ENCODE measurements around the gene PVRIG. TPM values are rescaled to one million over a fixed set of nuclear protein-coding genes. Genes with fewer than 3 reads are reported as not detected.
"Not testable (repeated sequence)": the region's sequence is repeated elsewhere in the genome, so short reads cannot be mapped to it uniquely, and the experiment has no call there.

The PVRIG gene
- total RNA-seq, 2 experiments from 2014 or later: 70.5 to 71.8 TPM

GRCh38 chr7:100204454-100204853, 15.3 kb upstream of the PVRIG start:
- CTCF ChIA-PET: interaction anchor here (1.1 kb wide), 1 partner anchor 13 kb away, joined by 3 read pairs; no protein-coding TSS in a partner anchor
- Mint-ChIP-seq H3K27ac (no peak overlapping the region), H3K4me3 (no peak overlapping the region), H3K4me1 (peaks cover 18% of the 10 kb centered on the region), H3K9me3 (no peaks in the 10 kb centered on the region), H3K36me3 (ENCODE audit: low read depth) (peaks cover 10% of the 10 kb centered on the region), H3K27me3 (peaks cover 2% of the 10 kb centered on the region)
- POLR2A ChIA-PET: no interaction called here
- DNase-seq: no peak

DNA sequence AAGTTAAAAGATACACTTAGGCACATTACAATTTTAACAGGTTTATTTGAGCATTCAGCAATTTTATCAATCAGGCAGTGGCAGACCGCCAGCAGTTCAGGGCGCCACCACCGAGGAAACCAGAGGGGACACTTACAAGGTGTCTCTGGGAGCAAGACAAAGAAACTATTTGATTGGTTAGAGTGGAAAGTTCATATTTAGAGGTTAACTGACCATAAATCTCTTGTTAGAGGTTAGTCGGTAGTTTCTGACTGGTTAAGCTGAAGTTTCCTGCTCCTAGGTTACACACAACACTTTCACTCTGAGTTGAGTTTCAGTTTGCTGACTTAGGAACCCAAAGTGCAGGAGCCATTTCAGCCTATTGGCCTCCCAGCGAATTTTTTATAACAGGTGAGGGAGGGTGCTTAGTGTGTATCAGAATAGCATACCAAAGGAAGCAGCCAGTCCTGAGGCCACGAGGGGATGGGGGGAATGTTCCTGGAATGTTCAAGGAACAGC, 10.8 kb upstream of the PVRIG start:
- CTCF ChIA-PET: interaction anchor here (0.8 to 4.4 kb wide), 10 partner anchors 9 to 199 kb away, joined by 3 to 31 read pairs (median 4); partner anchors contain the start of gene LAMTOR4
- H3K4me3 Mint-ChIP-seq: peak overlapping the region; percentile 40
- POLR2A ChIA-PET: interaction anchor here (0.7 to 4.4 kb wide), 8 partner anchors 9 to 221 kb away, joined by 3 to 35 read pairs (median 5); partner anchors contain the start of gene PVRIG
- peaks cover 18% of the 10 kb centered on the region for H3K36me3 Mint-ChIP-seq (ENCODE audit: low read depth)
- DNase-seq: peak; percentile 72
- peak overlapping the region; percentile 68 for H3K27ac Mint-ChIP-seq
- H3K9me3 Mint-ChIP-seq: no peaks in the 10 kb centered on the region
- H3K4me1 Mint-ChIP-seq: peaks cover 44% of the 10 kb centered on the region
- no peaks in the 10 kb centered on the region for H3K27me3 Mint-ChIP-seq

DNA sequence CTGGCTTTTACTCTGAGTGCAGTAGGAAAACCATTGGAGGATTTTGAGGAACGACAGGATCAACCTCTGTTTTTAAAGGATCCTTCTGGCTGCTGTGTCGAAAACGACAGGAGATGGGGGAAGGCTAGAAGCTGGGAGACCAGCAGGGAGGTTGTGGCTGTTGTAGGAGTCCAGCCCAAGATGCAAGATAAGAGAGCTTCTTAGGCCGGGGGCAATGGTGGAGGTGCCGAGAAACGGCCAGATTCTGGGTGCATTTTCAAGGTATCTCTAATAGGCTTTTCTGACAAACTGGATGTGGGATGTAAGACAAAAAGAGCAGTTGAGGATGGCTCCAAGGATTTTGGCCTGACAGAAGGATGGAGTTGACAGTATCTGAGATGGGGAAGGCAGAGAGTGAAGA, 10.3 kb upstream of the PVRIG start:
- ChIA-PET POLR2A (interaction anchor here (1.0 to 4.4 kb wide), 7 partner anchors 10 to 221 kb away, joined by 3 to 35 read pairs (median 6); partner anchors contain the start of gene PVRIG), CTCF (interaction anchor here (0.8 to 4.4 kb wide), 8 partner anchors 9 to 79 kb away, joined by 3 to 31 read pairs (median 4); partner anchors contain the start of gene LAMTOR4)
- H3K4me1 Mint-ChIP-seq: peaks cover 46% of the 10 kb centered on the region
- no peaks in the 10 kb centered on the region for H3K9me3 Mint-ChIP-seq
- H3K4me3 Mint-ChIP-seq: no peak overlapping the region
- H3K27me3 Mint-ChIP-seq: no peaks in the 10 kb centered on the region
- no peak for DNase-seq
- peaks cover 18% of the 10 kb centered on the region for H3K36me3 Mint-ChIP-seq (ENCODE audit: low read depth)
- H3K27ac Mint-ChIP-seq: peak overlapping the region; percentile 9

- Mint-ChIP-seq H3K4me3 (no peak overlapping the region), H3K4me1 (peaks cover 53% of the 10 kb centered on the region), H3K27me3 (no peaks in the 10 kb centered on the region), H3K36me3 (ENCODE audit: low read depth) (peaks cover 18% of the 10 kb centered on the region), H3K9me3 (no peaks in the 10 kb centered on the region), H3K27ac (no peak overlapping the region)
- CTCF ChIA-PET: interaction anchor here (1.2 to 4.4 kb wide), 5 partner anchors 9 to 80 kb away, joined by 3 to 31 read pairs (median 5); partner anchors contain the start of gene PVRIG
- no peak for DNase-seq
- POLR2A ChIA-PET: interaction anchor here (1.2 to 4.4 kb wide), 7 partner anchors 9 to 217 kb away, joined by 4 to 35 read pairs (median 5); partner anchors contain the start of genes AP4M1, GPC2, MCM7 and PVRIG
Measured at GRCh38 chr7:100210805-100211204, 8.9 kb upstream of the PVRIG start.

DNA sequence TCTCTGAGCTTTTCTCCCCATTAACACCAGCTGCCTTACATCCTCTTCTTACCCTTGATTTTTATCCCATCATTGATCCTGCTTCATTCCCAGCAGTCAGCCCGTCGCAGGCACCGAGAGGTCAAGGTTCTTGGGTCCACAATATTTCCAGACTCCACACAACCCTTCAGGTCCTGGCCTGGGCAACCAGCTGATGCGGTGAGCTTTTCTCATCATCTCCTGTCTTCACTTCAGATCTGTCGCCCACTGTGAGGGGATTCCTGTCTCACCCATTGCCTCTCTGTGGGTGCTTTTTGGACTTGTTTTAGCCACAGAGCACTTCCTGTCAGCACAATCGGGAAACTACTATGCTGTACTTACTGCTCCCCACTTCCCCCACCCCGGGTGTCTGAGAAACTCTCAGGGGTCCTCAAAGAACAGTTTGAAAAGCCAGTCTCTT, 8.4 kb upstream of the PVRIG start:
- peaks cover 55% of the 10 kb centered on the region for H3K4me1 Mint-ChIP-seq
- peak; percentile 45 for DNase-seq
- H3K9me3 Mint-ChIP-seq: no peaks in the 10 kb centered on the region
- peak overlapping the region; percentile 12 for H3K4me3 Mint-ChIP-seq
- H3K36me3 Mint-ChIP-seq (ENCODE audit: low read depth): peaks cover 18% of the 10 kb centered on the region
- ChIA-PET CTCF (interaction anchor here (1.2 to 4.4 kb wide), 5 partner anchors 9 to 81 kb away, joined by 3 to 31 read pairs (median 5); partner anchors contain the start of gene PVRIG), POLR2A (interaction anchor here (1.2 to 4.4 kb wide), 6 partner anchors 9 to 217 kb away, joined by 4 to 35 read pairs (median 4); partner anchors contain the start of genes AP4M1, GPC2, MCM7 and PVRIG)
- peak overlapping the region; percentile 57 for H3K27ac Mint-ChIP-seq
- no peaks in the 10 kb centered on the region for H3K27me3 Mint-ChIP-seq

- no peak for DNase-seq
- Mint-ChIP-seq H3K9me3 (no peaks in the 10 kb centered on the region), H3K4me3 (no peak overlapping the region), H3K27me3 (no peaks in the 10 kb centered on the region), H3K4me1 (peaks cover 66% of the 10 kb centered on the region), H3K36me3 (ENCODE audit: low read depth) (peaks cover 14% of the 10 kb centered on the region), H3K27ac (no peak overlapping the region)
- CTCF ChIA-PET: interaction anchor here (1.2 kb wide), 1 partner anchor 10 kb away, joined by 4 read pairs; no protein-coding TSS in a partner anchor
- POLR2A ChIA-PET: no interaction called here
Measured at GRCh38 chr7:100212631-100213286, 7.0 kb upstream of the PVRIG start.

GRCh38 chr7:100213672-100214071, 6.1 kb upstream of the PVRIG start:
- no peak overlapping the region for H3K4me3 Mint-ChIP-seq
- no peak overlapping the region for H3K27ac Mint-ChIP-seq
- ChIA-PET CTCF (interaction anchor here (1.2 kb wide), 1 partner anchor 11 kb away, joined by 3 read pairs; no protein-coding TSS in a partner anchor), POLR2A (no interaction called here)
- no peaks in the 10 kb centered on the region for H3K9me3 Mint-ChIP-seq
- no peaks in the 10 kb centered on the region for H3K27me3 Mint-ChIP-seq
- peaks cover 14% of the 10 kb centered on the region for H3K36me3 Mint-ChIP-seq (ENCODE audit: low read depth)
- H3K4me1 Mint-ChIP-seq: peaks cover 62% of the 10 kb centered on the region
- DNase-seq: no peak

- CTCF ChIA-PET: interaction anchor here (1.2 to 4.4 kb wide), 2 partner anchors 12 to 82 kb away, joined by 3 to 64 read pairs; no protein-coding TSS in a partner anchor
- peaks cover 62% of the 10 kb centered on the region for H3K4me1 Mint-ChIP-seq
Measured at GRCh38 chr7:100214356-100214755, 5.4 kb upstream of the PVRIG start.

DNA sequence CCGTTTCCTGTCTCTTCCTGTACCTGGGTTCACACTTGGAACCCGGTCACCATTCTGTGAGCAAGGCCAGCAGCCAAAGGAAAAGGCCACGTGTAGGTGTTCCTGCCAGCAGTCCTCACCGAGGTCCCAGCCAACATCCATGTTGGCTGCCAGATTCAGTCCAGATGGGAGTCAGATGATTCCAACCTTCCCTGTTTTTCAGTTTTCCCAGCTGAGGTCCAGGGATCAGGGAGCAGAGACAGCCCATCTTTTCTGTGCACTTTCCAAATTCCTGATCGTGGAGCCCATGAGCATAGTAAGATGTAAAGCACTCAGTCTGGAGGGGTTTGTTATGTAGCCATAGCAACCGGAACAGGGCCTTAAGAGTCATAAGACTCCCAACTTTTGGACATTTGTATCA, 3.9 kb upstream of the PVRIG start:
- POLR2A ChIA-PET: no interaction called here
- H3K4me3 Mint-ChIP-seq: no peak overlapping the region
- H3K27ac Mint-ChIP-seq: no peak overlapping the region
- H3K36me3 Mint-ChIP-seq (ENCODE audit: low read depth): peaks cover 22% of the 10 kb centered on the region
- no peaks in the 10 kb centered on the region for H3K27me3 Mint-ChIP-seq
- CTCF ChIA-PET: interaction anchor here (0.7 to 4.4 kb wide), 3 partner anchors 38 to 762 kb away, joined by 3 to 64 read pairs (median 14); partner anchors contain the start of genes GPC2 and STAG3
- H3K4me1 Mint-ChIP-seq: peaks cover 50% of the 10 kb centered on the region
- no peak for DNase-seq
- no peaks in the 10 kb centered on the region for H3K9me3 Mint-ChIP-seq

More at GRCh38 chr7:100214356-100214755, 5.4 kb upstream of the PVRIG start:
- H3K4me3 Mint-ChIP-seq, DNase-seq, H3K9me3 Mint-ChIP-seq, H3K27me3 Mint-ChIP-seq, POLR2A ChIA-PET: not testable (repeated sequence)
- peaks cover 14% of the 10 kb centered on the region for H3K36me3 Mint-ChIP-seq (ENCODE audit: low read depth)
- H3K27ac Mint-ChIP-seq: peak overlapping the region; percentile 15

- CTCF ChIA-PET: interaction anchor here (0.6 to 4.4 kb wide), 22 partner anchors 8 to 210 kb away, joined by 3 to 64 read pairs (median 4); partner anchors contain the start of genes AP4M1, GPC2, LAMTOR4 and MBLAC1
- Mint-ChIP-seq H3K27ac (peak overlapping the region; percentile 95), H3K4me1 (peaks cover 54% of the 10 kb centered on the region), H3K4me3 (peak overlapping the region; percentile 81), H3K36me3 (ENCODE audit: low read depth) (peaks cover 37% of the 10 kb centered on the region)
- DNase-seq: peak; percentile 86
- not testable (repeated sequence) for H3K27me3 Mint-ChIP-seq, H3K9me3 Mint-ChIP-seq
- POLR2A ChIA-PET: interaction anchor here (0.7 to 6.5 kb wide), 10 partner anchors 8 to 488 kb away, joined by 3 to 35 read pairs (median 5); partner anchors contain the start of genes LAMTOR4, MEPCE, POP7 and ZCWPW1
Measured at GRCh38 chr7:100217934-100218333, 1.8 kb upstream of the PVRIG start.

DNA sequence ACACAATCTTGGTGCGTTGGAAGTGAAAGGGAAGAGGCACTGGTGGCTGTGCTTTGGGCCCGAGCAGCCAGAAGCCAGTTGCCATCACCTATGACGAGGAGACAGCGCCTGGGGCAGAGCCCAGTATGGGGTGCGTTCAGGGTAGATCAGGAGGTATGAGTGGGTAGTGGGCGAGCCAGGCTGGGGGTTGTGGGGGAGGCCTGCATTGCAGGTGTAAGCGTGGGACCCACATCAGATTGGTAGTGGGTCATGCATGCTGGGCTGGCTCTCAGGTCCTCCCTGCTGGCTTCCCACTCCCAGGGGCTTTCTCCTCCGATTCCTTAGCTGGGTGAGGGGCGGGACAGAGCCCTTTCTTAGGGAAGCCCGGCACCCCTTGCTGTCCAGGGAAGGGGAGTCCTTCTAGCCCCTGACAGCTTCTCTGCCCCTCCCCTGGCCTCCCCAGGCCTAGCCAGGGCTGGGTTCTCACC, 445 bp upstream of the PVRIG start:
- peak overlapping the region; percentile 99 for H3K27ac Mint-ChIP-seq
- peaks cover 64% of the 10 kb centered on the region for H3K4me1 Mint-ChIP-seq
- no peaks in the 10 kb centered on the region for H3K9me3 Mint-ChIP-seq
- H3K4me3 Mint-ChIP-seq: peak overlapping the region; percentile 87
- H3K36me3 Mint-ChIP-seq (ENCODE audit: low read depth): peaks cover 51% of the 10 kb centered on the region
- ChIA-PET POLR2A (interaction anchor here (0.8 to 6.5 kb wide), 8 partner anchors 9 to 119 kb away, joined by 3 to 35 read pairs (median 4); partner anchors contain the start of genes AP4M1, LAMTOR4 and MCM7), CTCF (interaction anchor here (0.9 to 3.1 kb wide), 7 partner anchors 8 to 118 kb away, joined by 3 to 14 read pairs (median 4); partner anchors contain the start of genes AP4M1, GPC2, LAMTOR4 and MCM7)
- peak; percentile 45 for DNase-seq
- no peaks in the 10 kb centered on the region for H3K27me3 Mint-ChIP-seq

- ChIA-PET CTCF (interaction anchor here (0.6 to 1.2 kb wide), 4 partner anchors 9 to 145 kb away, joined by 3 to 4 read pairs (median 4); partner anchors contain the start of genes GPC2, LAMTOR4 and STAG3), POLR2A (interaction anchor here (0.8 to 6.5 kb wide), 21 partner anchors 8 to 216 kb away, joined by 3 to 35 read pairs (median 4); partner anchors contain the start of genes AP4M1, LAMTOR4, MBLAC1 and MCM7)
- Mint-ChIP-seq H3K27ac (peak overlapping the region; percentile 99), H3K4me1 (peaks cover 66% of the 10 kb centered on the region), H3K36me3 (ENCODE audit: low read depth) (peaks cover 61% of the 10 kb centered on the region), H3K27me3 (no peaks in the 10 kb centered on the region), H3K4me3 (peak overlapping the region; percentile 87), H3K9me3 (no peaks in the 10 kb centered on the region)
- DNase-seq: no peak
Measured at GRCh38 chr7:100220586-100221230, 959 bp downstream of the PVRIG start.
